H9 (cell line): ENCODE results near the gene CCDC102B. TPM values are rescaled to one million over a fixed set of nuclear protein-coding genes. Genes with fewer than 3 reads are reported as not detected.

Experiments used
- DNase-seq: peaks from one replicate; pipeline ENCODE4 v3.0.0-alpha.2; 2017
- H2AFZ ChIP-seq: one replicate; pipeline ENCODE4 v1.6.1; 2013; ENCODE audit warnings: mild to moderate bottlenecking, low read length, control low read depth, moderate library complexity
- H2AK5ac ChIP-seq: 2 replicates; pipeline ENCODE4 v1.6.1; 2013; ENCODE audit warnings: low read length, control low read depth, mixed read lengths; ENCODE audit not compliant: insufficient read length
- H2BK120ac ChIP-seq: one replicate; pipeline ENCODE4 v1.6.1; 2013; ENCODE audit warnings: low read depth, mild to moderate bottlenecking, low read length, control low read depth, inconsistent platforms; ENCODE audit not compliant: poor library complexity, severe bottlenecking
- H2BK12ac ChIP-seq: 2 replicates; pipeline ENCODE4 v1.6.1; 2013; ENCODE audit warnings: low read length, control low read depth, mixed read lengths, low read depth; ENCODE audit not compliant: insufficient read length
- H2BK15ac ChIP-seq: 2 replicates; pipeline ENCODE4 v1.6.1; 2013; ENCODE audit warnings: low read depth, low read length, control low read depth
- H2BK20ac ChIP-seq: one replicate; pipeline ENCODE4 v1.6.1; 2013; ENCODE audit warnings: low read depth, mild to moderate bottlenecking, low read length, control low read depth, inconsistent platforms; ENCODE audit not compliant: poor library complexity, severe bottlenecking
- H2BK5ac ChIP-seq: 2 replicates; pipeline ENCODE4 v1.6.1; 2013; ENCODE audit warnings: low read length, control low read depth, mixed read lengths; ENCODE audit not compliant: insufficient read length
- H3K14ac ChIP-seq: 2 replicates; pipeline ENCODE4 v1.6.1; 2013; ENCODE audit warnings: low read length, control low read depth; ENCODE audit not compliant: insufficient read depth
- H3K18ac ChIP-seq: 2 replicates; pipeline ENCODE4 v1.6.1; 2013; ENCODE audit warnings: low read depth, mild to moderate bottlenecking, mixed read lengths, low read length, control low read depth; ENCODE audit not compliant: insufficient read length
- H3K23ac ChIP-seq: 2 replicates; pipeline ENCODE4 v1.6.1; 2013; ENCODE audit warnings: low read length, control low read depth, mixed read lengths, low read depth; ENCODE audit not compliant: insufficient read length
- H3K23me2 ChIP-seq: 2 replicates; pipeline ENCODE4 v1.6.1; 2013; ENCODE audit warnings: low read depth, mild to moderate bottlenecking, mixed read lengths, low read length, control low read depth; ENCODE audit not compliant: insufficient read length, poor library complexity, severe bottlenecking
- H3K27ac ChIP-seq: 2 replicates; pipeline ENCODE4 v1.5.1; 2013; ENCODE audit warnings: low read length, control low read depth, mixed read lengths, low read depth; ENCODE audit not compliant: insufficient read length
- H3K27me3 ChIP-seq: 2 replicates; pipeline ENCODE4 v1.6.1; 2013; ENCODE audit warnings: low read length, control low read depth, inconsistent platforms; ENCODE audit not compliant: insufficient read depth
- H3K4ac ChIP-seq: 2 replicates; pipeline ENCODE4 v1.6.1; 2013; ENCODE audit warnings: low read depth, mild to moderate bottlenecking, control low read depth, inconsistent platforms, low read length, moderate library complexity
- H3K4me1 ChIP-seq: 2 replicates; pipeline ENCODE4 v1.6.1; 2013; ENCODE audit warnings: low read length, control low read depth, inconsistent platforms; ENCODE audit not compliant: insufficient read depth
- H3K4me2 ChIP-seq: 2 replicates; pipeline ENCODE4 v1.6.1; 2013; ENCODE audit warnings: low read length, control low read depth, mixed read lengths; ENCODE audit not compliant: insufficient read length, insufficient read depth
- H3K56ac ChIP-seq: 2 replicates; pipeline ENCODE4 v1.6.1; 2013; ENCODE audit warnings: low read depth, mild to moderate bottlenecking, mixed read lengths, low read length, control low read depth; ENCODE audit not compliant: insufficient read length
- H3K79me1 ChIP-seq: 2 replicates; pipeline ENCODE4 v1.6.1; 2013; ENCODE audit warnings: low read depth, mild to moderate bottlenecking, moderate library complexity, low read length, control low read depth, inconsistent platforms; ENCODE audit not compliant: insufficient read depth, poor library complexity, severe bottlenecking
- H3K79me2 ChIP-seq: 2 replicates; pipeline ENCODE4 v1.6.1; 2013; ENCODE audit warnings: low read length, control low read depth, inconsistent platforms; ENCODE audit not compliant: insufficient read depth
- H3K9ac ChIP-seq: 2 replicates; pipeline ENCODE4 v1.6.1; 2013; ENCODE audit warnings: low read length, control low read depth, mixed read lengths; ENCODE audit not compliant: insufficient read length; ENCODE audit errors: extremely low read depth
- H3K9me3 ChIP-seq: one replicate; pipeline ENCODE4 v1.6.1; 2013; ENCODE audit warnings: low read depth, low read length, inconsistent platforms; ENCODE audit not compliant: control insufficient read depth
- H3T11ph ChIP-seq: one replicate; pipeline ENCODE4 v1.6.1; 2013; ENCODE audit warnings: mild to moderate bottlenecking, low read length, control low read depth, inconsistent platforms
- H4K20me1 ChIP-seq: one replicate; pipeline ENCODE4 v1.6.1; 2013; ENCODE audit not compliant: control insufficient read depth, insufficient read length, insufficient read depth
- H4K5ac ChIP-seq: 2 replicates; pipeline ENCODE4 v1.6.1; 2013; ENCODE audit warnings: low read depth, mild to moderate bottlenecking, mixed read lengths, low read length, control low read depth; ENCODE audit not compliant: insufficient read length
- H4K8ac ChIP-seq: replicated peaks from 2 replicates; pipeline ENCODE4 v1.6.1; 2013; ENCODE audit warnings: low read length, control low read depth, mixed read lengths, low read depth; ENCODE audit not compliant: insufficient read length
- H4K91ac ChIP-seq: 2 replicates; pipeline ENCODE4 v1.6.1; 2013; ENCODE audit warnings: low read depth, mild to moderate bottlenecking, moderate library complexity, mixed read lengths, low read length, control low read depth; ENCODE audit not compliant: insufficient read length
- H3K27ac Mint-ChIP-seq, 3 experiments: 2 replicates in 2 of 3; 3 replicates in 1 of 3; pipeline ENCODE4 v1.8.0; 2020 to 2021; ENCODE audit warnings: mixed read lengths in 3 of 3, mild to moderate bottlenecking in 1 of 3, moderate library complexity in 1 of 3
- H3K27me3 Mint-ChIP-seq: 2 replicates; pipeline ENCODE4 v1.8.0; 2021; ENCODE audit warnings: low read depth, mild to moderate bottlenecking, moderate library complexity, mixed read lengths
- H3K36me3 Mint-ChIP-seq, 3 experiments: 2 replicates in 2 of 3; 3 replicates in 1 of 3; pipeline ENCODE4 v1.8.0; 2020 to 2021; ENCODE audit warnings: low read depth in 3 of 3, mixed read lengths in 3 of 3; ENCODE audit not compliant: insufficient read depth in 1 of 3
- H3K4me1 Mint-ChIP-seq, 2 experiments: 2 replicates each; pipeline ENCODE4 v1.8.0; 2020; ENCODE audit warnings: mixed read lengths in 2 of 2
- H3K4me3 Mint-ChIP-seq, 2 experiments: 2 replicates in 1 of 2; 3 replicates in 1 of 2; pipeline ENCODE4 v1.8.0; 2020 to 2021; ENCODE audit warnings: mild to moderate bottlenecking in 2 of 2, mixed read lengths in 2 of 2, moderate library complexity in 1 of 2
- H3K9me3 Mint-ChIP-seq, 2 experiments: 2 replicates in 1 of 2; 3 replicates in 1 of 2; pipeline ENCODE4 v1.8.0; 2020; ENCODE audit warnings: mild to moderate bottlenecking in 2 of 2, mixed read lengths in 2 of 2, moderate library complexity in 1 of 2
- WGBS: extraction: QIAGEN DNeasy Blood & Tissue Kit; methylation state at CpG from one replicate; pipeline ENCODE4 v1.1.7; 2013; ENCODE audit warnings: missing lambda C conversion rate, low lambda C conversion rate, mixed read lengths; ENCODE audit not compliant: insufficient read length; ENCODE audit errors: extremely low coverage; 5-methylcytosine and 5-hydroxymethylcytosine counted together
- total RNA-seq: library from RNA; stranded (reverse); gene quantifications from 2 replicates; pipeline ENCODE4 v1.2.1, GENCODE V29; 2021
- TF ChIP-seq, protein P1 (sequence below): fragments of 200-600 bp; sonication (generic); conservative IDR thresholded peaks from 3 replicates; pipeline ENCODE4 v1.8.0; 2021; ENCODE audit warnings: antibody characterized with exemption, mild to moderate bottlenecking

Gene CCDC102B
- total RNA-seq, 1 experiment from 2014 or later, result 1.2 TPM

DNA sequence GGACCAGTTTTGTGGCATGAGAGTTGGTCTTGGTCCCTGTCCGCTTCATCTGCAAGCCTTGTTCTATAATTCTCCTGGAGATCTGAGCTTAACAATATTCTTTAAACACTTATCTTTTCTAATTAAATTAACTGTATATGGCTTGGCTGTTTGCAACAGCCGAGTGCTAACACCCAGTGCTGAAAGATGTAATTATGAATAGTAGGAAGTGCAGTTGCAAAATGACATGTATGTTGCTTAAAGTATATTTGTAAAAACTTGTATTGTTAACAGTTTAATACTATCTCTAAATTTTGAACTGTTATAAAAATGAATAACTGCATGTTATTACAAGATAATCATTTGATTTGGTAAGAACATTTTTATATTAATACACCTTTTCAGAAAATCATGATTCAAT lies 45.1 kb downstream of the CCDC102B start:
- DNase-seq, result no peak
- H2BK5ac ChIP-seq, result no peak overlapping the region
- no peak overlapping the region for H4K5ac ChIP-seq
- no peak overlapping the region for H3K4me2 ChIP-seq
- H3K56ac ChIP-seq, result no peak overlapping the region
- no peaks in the 10 kb centered on the region for H3K23me2 ChIP-seq
- no peak overlapping the region for H2AK5ac ChIP-seq
- H3K23ac ChIP-seq, result no peak overlapping the region
- no peak overlapping the region for H4K91ac ChIP-seq
- Mint-ChIP-seq H3K27ac (no peak overlapping the region), H3K4me3 (no peak overlapping the region), H3K27me3 (no peaks in the 10 kb centered on the region), H3K4me1 (peaks cover 4 to 8% of the 10 kb centered on the region in 2 experiments), H3K9me3 (no peaks in the 10 kb centered on the region), H3K36me3 (no peaks in the 10 kb centered on the region)
- WGBS, result no CpG with 5 or more reads among the region's 2 CpGs
- H2BK120ac ChIP-seq, result no peak overlapping the region
- no peaks in the 10 kb centered on the region for H3K79me2 ChIP-seq
- no peak overlapping the region for H3K4ac ChIP-seq
- no peak overlapping the region for H2AFZ ChIP-seq
- TF ChIP-seq, protein P1, sequence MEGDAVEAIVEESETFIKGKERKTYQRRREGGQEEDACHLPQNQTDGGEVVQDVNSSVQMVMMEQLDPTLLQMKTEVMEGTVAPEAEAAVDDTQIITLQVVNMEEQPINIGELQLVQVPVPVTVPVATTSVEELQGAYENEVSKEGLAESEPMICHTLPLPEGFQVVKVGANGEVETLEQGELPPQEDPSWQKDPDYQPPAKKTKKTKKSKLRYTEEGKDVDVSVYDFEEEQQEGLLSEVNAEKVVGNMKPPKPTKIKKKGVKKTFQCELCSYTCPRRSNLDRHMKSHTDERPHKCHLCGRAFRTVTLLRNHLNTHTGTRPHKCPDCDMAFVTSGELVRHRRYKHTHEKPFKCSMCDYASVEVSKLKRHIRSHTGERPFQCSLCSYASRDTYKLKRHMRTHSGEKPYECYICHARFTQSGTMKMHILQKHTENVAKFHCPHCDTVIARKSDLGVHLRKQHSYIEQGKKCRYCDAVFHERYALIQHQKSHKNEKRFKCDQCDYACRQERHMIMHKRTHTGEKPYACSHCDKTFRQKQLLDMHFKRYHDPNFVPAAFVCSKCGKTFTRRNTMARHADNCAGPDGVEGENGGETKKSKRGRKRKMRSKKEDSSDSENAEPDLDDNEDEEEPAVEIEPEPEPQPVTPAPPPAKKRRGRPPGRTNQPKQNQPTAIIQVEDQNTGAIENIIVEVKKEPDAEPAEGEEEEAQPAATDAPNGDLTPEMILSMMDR, result no peak
- H3K18ac ChIP-seq, result no peak overlapping the region
- H4K20me1 ChIP-seq, result no peaks in the 10 kb centered on the region
- no peak overlapping the region for H2BK15ac ChIP-seq
- no peak overlapping the region for H3K14ac ChIP-seq
- H4K8ac ChIP-seq, result no peak overlapping the region
- H3T11ph ChIP-seq, result no peak overlapping the region
- no peak overlapping the region for H2BK20ac ChIP-seq
- H3K27me3 ChIP-seq, result no peaks in the 10 kb centered on the region
- H3K79me1 ChIP-seq, result no peaks in the 10 kb centered on the region
- H3K27ac ChIP-seq, result no peak overlapping the region
- no peaks in the 10 kb centered on the region for H3K9me3 ChIP-seq
- no peaks in the 10 kb centered on the region for H3K4me1 ChIP-seq
- no peak overlapping the region for H2BK12ac ChIP-seq
- no peak overlapping the region for H3K9ac ChIP-seq
